Activated CD8-positive, alpha-beta memory T cell treated with anti-CD3 and anti-CD28 coated beads, Interleukin-2, amount 50 U/mL, for 1 hour (primary cell): ENCODE data around the gene HAUS5.
A peak's percentile ranks its signal among the peaks of the same experiment; 100 is the strongest.

Experiments
- DNase-seq: peaks from one replicate; pipeline ENCODE4 v3.0.0-alpha.2; 2020; ENCODE audit errors: extremely low read depth

HAUS5 gene

GRCh38 chr19:35607661-35608060, 4.9 kb upstream of the HAUS5 start:
- DNase-seq: no peak

GRCh38 chr19:35608251-35608650, 4.3 kb upstream of the HAUS5 start:
- DNase-seq: no peak

- DNase-seq: no peak
Measured at GRCh38 chr19:35609851-35610353, 2.6 kb upstream of the HAUS5 start.

- no peak for DNase-seq
Measured at GRCh38 chr19:35612224-35612558, 344 bp upstream of the HAUS5 start.

GRCh38 chr19:35613574-35613973, 1.0 kb downstream of the HAUS5 start:
- DNase-seq: no peak

- no peak for DNase-seq
Measured at GRCh38 chr19:35615036-35615435, 2.5 kb downstream of the HAUS5 start.

GRCh38 chr19:35618857-35619256, 6.3 kb downstream of the HAUS5 start:
- DNase-seq: no peak

GRCh38 chr19:35619290-35619923, 6.9 kb downstream of the HAUS5 start:
- DNase-seq: no peak

- DNase-seq: no peak
Measured at GRCh38 chr19:35620001-35620400, 7.5 kb downstream of the HAUS5 start.

GRCh38 chr19:35621708-35622107, 9.2 kb downstream of the HAUS5 start:
- no peak for DNase-seq

GRCh38 chr19:35622750-35623149, 10.2 kb downstream of the HAUS5 start:
- no peak for DNase-seq

GRCh38 chr19:35623327-35624010, 10.9 kb downstream of the HAUS5 start:
- DNase-seq: no peak

- DNase-seq: no peak
Measured at GRCh38 chr19:35628264-35628564, 15.7 kb downstream of the HAUS5 start.

- peak; percentile 95 for DNase-seq
Measured at GRCh38 chr19:35628565-35629331, 16.2 kb downstream of the HAUS5 start, which contains the start of gene RBM42. TSS of gene RBM42 (plus strand) at chr19:35629036. CDS start at chr19:35629154, 118 bp downstream.

GRCh38 chr19:35629332-35629633, 16.7 kb downstream of the HAUS5 start:
- DNase-seq: no peak

GRCh38 chr19:35633727-35634440, 21.3 kb downstream of the HAUS5 start:
- DNase-seq: no peak

- DNase-seq: no peak
Measured at GRCh38 chr19:35636651-35637050, 24.1 kb downstream of the HAUS5 start.

GRCh38 chr19:35637165-35637564, 24.6 kb downstream of the HAUS5 start:
- no peak for DNase-seq

- DNase-seq: no peak
Measured at GRCh38 chr19:35639321-35639639, 26.7 kb downstream of the HAUS5 start.

- DNase-seq: no peak
Measured at GRCh38 chr19:35639863-35640262, 27.3 kb downstream of the HAUS5 start.

- DNase-seq: no peak
Measured at GRCh38 chr19:35641515-35642151, 29.1 kb downstream of the HAUS5 start, which contains the start of gene ETV2. TSS of gene ETV2 (plus strand) at chr19:35641745. CDS start at chr19:35642461, 716 bp downstream.

GRCh38 chr19:35642312-35642711, 29.8 kb downstream of the HAUS5 start:
- DNase-seq: no peak
